OCI-LY1 (cell line): ENCODE data around the gene STX2.

Source experiments
- H2AFZ ChIP-seq: fragments of 200-600 bp; sonication (generic), shearing (Covaris generic); 2 replicates; pipeline ENCODE4 v1.6.0; 2014; ENCODE audit warnings: antibody characterized with exemption, mild to moderate bottlenecking, low read length
- H3F3A ChIP-seq: fragments of 200-600 bp; sonication (generic), shearing (Covaris generic); 2 replicates; pipeline ENCODE4 v1.6.0; 2014; ENCODE audit warnings: mild to moderate bottlenecking, antibody characterized with exemption, low read length, moderate library complexity; ENCODE audit not compliant: insufficient read depth
- H3K27ac ChIP-seq: fragments of 200-600 bp; sonication (generic); 2 replicates; pipeline ENCODE4 v1.5.1; 2014; ENCODE audit warnings: low read length, mixed run types, mild to moderate bottlenecking, low read depth; ENCODE audit not compliant: poor library complexity, severe bottlenecking
- H3K27me3 ChIP-seq: fragments of 200-600 bp; sonication (generic); 2 replicates; pipeline ENCODE4 v1.6.0; 2014; ENCODE audit warnings: antibody characterized with exemption, mild to moderate bottlenecking, low read length, moderate library complexity; ENCODE audit not compliant: insufficient read depth
- H3K36me3 ChIP-seq: fragments of 200-600 bp; sonication (generic); 2 replicates; pipeline ENCODE4 v1.6.1; 2014; ENCODE audit warnings: mild to moderate bottlenecking, antibody characterized with exemption, low read length, moderate library complexity, mixed read lengths; ENCODE audit not compliant: insufficient read depth
- H3K4me1 ChIP-seq: fragments of 200-600 bp; sonication (generic); 2 replicates; pipeline ENCODE4 v1.5.1; 2014; ENCODE audit warnings: mild to moderate bottlenecking, low read length, moderate library complexity; ENCODE audit not compliant: insufficient read depth, severe bottlenecking
- H3K4me2 ChIP-seq: fragments of 200-600 bp; sonication (generic), shearing (Covaris generic); 2 replicates; pipeline ENCODE4 v1.6.1; 2014; ENCODE audit warnings: low read length
- H3K4me3 ChIP-seq: fragments of 200-600 bp; sonication (generic); 2 replicates; pipeline ENCODE4 v1.5.1; 2014; ENCODE audit warnings: low read length, low read depth, mild to moderate bottlenecking, mixed read lengths; ENCODE audit not compliant: poor library complexity, severe bottlenecking
- H3K79me2 ChIP-seq: fragments of 200-600 bp; shearing (Covaris generic); 2 replicates; pipeline ENCODE4 v1.6.1; 2016; ENCODE audit warnings: mixed run types, low read length, mixed read lengths; ENCODE audit not compliant: insufficient read depth
- H3K9ac ChIP-seq: fragments of 200-600 bp; sonication (generic), shearing (Covaris generic); 2 replicates; pipeline ENCODE4 v1.6.1; 2014; ENCODE audit warnings: mild to moderate bottlenecking, low read length, mixed read lengths
- H3K9me2 ChIP-seq: fragments of 200-600 bp; sonication (generic), shearing (Covaris generic); 2 replicates; pipeline ENCODE4 v1.6.1; 2014; ENCODE audit warnings: low read depth, mild to moderate bottlenecking, low read length, mixed read lengths
- H3K9me3 ChIP-seq: fragments of 200-600 bp; shearing (Covaris generic); 2 replicates; pipeline ENCODE4 v1.6.1; 2014; ENCODE audit warnings: low read length, mixed read lengths
- H4K20me1 ChIP-seq: fragments of 200-600 bp; sonication (generic), shearing (Covaris generic); 2 replicates; pipeline ENCODE4 v1.6.0; 2016; ENCODE audit warnings: mild to moderate bottlenecking, low read length; ENCODE audit not compliant: insufficient read depth
- CTCF ChIP-seq: fragments of 200-600 bp; sonication (generic), shearing (Covaris generic); IDR thresholded peaks from 2 replicates; pipeline ENCODE4 v1.5.1; 2017; ENCODE audit warnings: mild to moderate bottlenecking, antibody characterized with exemption, low read length, moderate library complexity, mixed read lengths
- EZH2 ChIP-seq: fragments of 200-600 bp; sonication (generic), shearing (Covaris generic); IDR thresholded peaks from 2 replicates; pipeline ENCODE4 v1.8.0; 2017; ENCODE audit warnings: borderline replicate concordance, mixed run types, mild to moderate bottlenecking, antibody characterized with exemption, low read length, moderate library complexity, mixed read lengths

The STX2 gene

GRCh38 chr12:130765186-130765659 is 73.8 kb downstream of the STX2 start:
- no peaks in the 10 kb centered on the region for H3K36me3 ChIP-seq
- H3F3A ChIP-seq: no peaks in the 10 kb centered on the region
- H4K20me1 ChIP-seq: no peaks in the 10 kb centered on the region
- no peak for TF ChIP-seq EZH2
- TF ChIP-seq CTCF: no peak
- peaks cover 4% of the 10 kb centered on the region for H3K4me1 ChIP-seq
- H3K4me2 ChIP-seq: no peak overlapping the region
- H3K9me2 ChIP-seq: no peaks in the 10 kb centered on the region
- no peak overlapping the region for H3K4me3 ChIP-seq
- no peak overlapping the region for H3K9ac ChIP-seq
- no peak overlapping the region for H2AFZ ChIP-seq
- no peaks in the 10 kb centered on the region for H3K27me3 ChIP-seq
- no peaks in the 10 kb centered on the region for H3K9me3 ChIP-seq
- no peak overlapping the region for H3K27ac ChIP-seq
- H3K79me2 ChIP-seq: no peaks in the 10 kb centered on the region

GRCh38 chr12:130764475-130765185 is 74.4 kb downstream of the STX2 start:
- TF ChIP-seq CTCF (no peak), EZH2 (no peak)
- Histone ChIP-seq H4K20me1 (no peaks in the 10 kb centered on the region), H3K27ac (no peak overlapping the region), H3K9ac (no peak overlapping the region), H3K4me3 (no peak overlapping the region), H3K9me3 (no peaks in the 10 kb centered on the region), H3K36me3 (no peaks in the 10 kb centered on the region), H3K9me2 (no peaks in the 10 kb centered on the region), H3K4me1 (peaks cover 4% of the 10 kb centered on the region), H2AFZ (no peak overlapping the region), H3K27me3 (no peaks in the 10 kb centered on the region), H3F3A (no peaks in the 10 kb centered on the region), H3K4me2 (no peak overlapping the region), H3K79me2 (no peaks in the 10 kb centered on the region)

- Histone ChIP-seq H3K79me2 (no peaks in the 10 kb centered on the region), H3K27me3 (no peaks in the 10 kb centered on the region), H2AFZ (no peak overlapping the region), H3K9me2 (no peaks in the 10 kb centered on the region), H3K4me1 (peaks cover 4% of the 10 kb centered on the region), H3K36me3 (no peaks in the 10 kb centered on the region), H3F3A (no peaks in the 10 kb centered on the region), H4K20me1 (no peaks in the 10 kb centered on the region), H3K9me3 (no peaks in the 10 kb centered on the region), H3K9ac (no peak overlapping the region), H3K27ac (no peak overlapping the region), H3K4me2 (no peak overlapping the region), H3K4me3 (no peak overlapping the region)
- no peak for TF ChIP-seq EZH2
- TF ChIP-seq CTCF: no peak
These were observed 75.0 kb downstream of the STX2 start for GRCh38 chr12:130764073-130764472.
